Posterior cingulate gyrus (tissue), 11 donors: ENCODE results near the gene SMARCAD1.

Experiments
- DNase-seq, 10 donors: peaks; one replicate each; pipeline versions ENCODE4 v3.0.0 to v3.0.0-alpha.2; 2020 to 2021; ENCODE audit warnings: mixed read lengths in 3 of 10
- intact Hi-C: fragments of 100-400 bp; cut with DNase I; formaldehyde crosslinking; loops from one replicate; pipeline ENCODE4 v1.15.1; 2023

Gene SMARCAD1

DNA sequence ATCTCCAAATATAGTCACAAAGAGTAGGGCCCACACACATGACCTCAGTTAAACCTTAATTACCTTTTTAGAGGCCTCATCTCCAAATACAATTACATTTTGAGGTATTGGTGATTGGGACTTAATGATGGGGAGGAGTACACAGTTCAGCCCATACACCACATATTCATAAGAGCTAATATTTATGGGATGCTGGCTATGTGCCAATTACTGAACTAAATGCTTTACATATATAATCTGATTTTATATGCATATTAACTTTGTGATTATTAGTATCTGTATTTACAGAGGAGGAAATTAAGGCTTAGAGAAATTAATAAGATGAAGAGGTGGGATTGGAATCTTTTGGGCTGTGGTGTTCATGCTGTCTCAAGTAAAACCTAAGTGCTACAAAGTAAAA is 17.8 kb downstream of the SMARCAD1 start:
- intact Hi-C loops = no loop called here
- DNase-seq = no peak

DNA sequence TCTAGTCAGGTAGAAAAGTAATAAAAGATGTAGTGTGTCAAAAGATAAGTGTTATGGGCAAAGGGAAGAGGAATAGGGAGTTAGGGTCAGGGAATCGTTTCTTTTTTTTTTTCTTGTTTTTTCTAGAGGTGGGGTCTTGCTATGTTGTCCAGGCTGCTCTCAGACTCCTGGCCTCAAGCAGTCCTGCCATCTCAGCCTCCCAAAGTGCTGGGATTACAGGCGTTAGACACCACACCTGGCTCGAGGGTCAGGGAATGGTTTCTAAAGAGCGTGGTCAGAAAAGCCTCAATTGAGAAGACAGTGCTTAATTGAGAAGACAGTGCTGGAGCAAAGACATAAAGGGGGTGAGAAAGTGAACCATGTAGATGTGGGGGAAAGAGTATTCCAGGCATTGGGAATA is 19.1 kb downstream of the SMARCAD1 start:
- no peak for DNase-seq
- intact Hi-C loops = no loop called here

DNA sequence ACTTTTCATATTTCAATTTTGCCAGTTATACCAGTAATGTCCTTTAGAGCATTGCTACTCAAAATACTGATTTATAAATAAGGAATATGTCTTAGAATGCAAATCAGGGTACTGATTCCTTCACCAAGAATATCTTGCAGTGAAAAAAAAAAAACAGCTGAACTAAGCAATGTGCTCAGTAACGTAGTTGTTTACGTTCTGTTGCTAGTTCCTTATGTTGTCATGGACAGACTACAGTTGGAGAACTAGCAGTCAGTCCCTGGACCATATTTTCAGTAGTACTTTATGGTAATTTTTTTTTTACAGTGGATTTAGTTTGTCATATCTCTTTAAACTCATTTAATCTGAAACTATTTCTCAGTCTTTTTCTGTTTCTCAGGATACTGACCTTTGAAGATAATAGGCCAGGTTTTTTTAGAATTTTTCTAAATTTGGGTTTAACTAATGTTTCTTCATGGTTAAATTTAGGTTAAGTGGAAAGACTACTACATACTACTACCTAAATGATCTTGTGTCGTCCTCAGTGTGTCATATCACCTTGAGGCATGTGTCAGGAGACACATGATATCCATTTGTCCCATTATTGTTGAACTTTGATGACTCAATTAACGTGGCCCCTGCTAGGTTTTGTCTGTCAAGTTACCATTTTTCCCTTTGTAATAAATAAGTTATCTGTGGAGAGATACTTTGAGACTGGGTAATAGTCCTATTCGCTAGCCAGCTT is 21.0 kb downstream of the SMARCAD1 start:
- no peak for DNase-seq
- intact Hi-C loops = no loop called here

GRCh38 chr4:94232519-94232918 is 24.9 kb downstream of the SMARCAD1 start:
- intact Hi-C loops = no loop called here
- DNase-seq = peak in 1 of 10 donors; percentile 67

GRCh38 chr4:94235825-94236224 is 28.2 kb downstream of the SMARCAD1 start:
- DNase-seq = no peak
- intact Hi-C loops = no loop called here

- no peak for DNase-seq
- intact Hi-C loops = no loop called here
These were observed 29.6 kb downstream of the SMARCAD1 start for GRCh38 chr4:94237271-94237670.

DNA sequence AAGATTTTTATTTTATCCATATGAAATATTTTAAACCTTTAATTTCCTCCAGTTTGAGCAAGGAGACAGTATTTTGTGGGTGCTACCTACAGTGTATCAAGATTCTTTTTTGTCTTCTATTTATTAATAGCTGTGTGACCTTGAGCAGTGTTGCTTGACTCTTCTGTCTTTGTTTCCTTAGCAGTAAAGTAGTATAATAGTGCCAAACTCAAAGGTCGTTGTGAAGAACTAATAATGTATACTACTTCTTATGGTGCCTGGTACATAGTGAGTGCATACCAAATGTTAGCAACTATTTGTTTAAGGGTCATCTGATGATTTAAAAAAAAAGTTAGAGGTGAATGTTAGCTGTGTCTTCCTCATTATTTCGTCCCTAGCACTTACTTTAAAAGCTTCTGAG is 30.5 kb downstream of the SMARCAD1 start:
- intact Hi-C loops = no loop called here
- no peak for DNase-seq

DNA sequence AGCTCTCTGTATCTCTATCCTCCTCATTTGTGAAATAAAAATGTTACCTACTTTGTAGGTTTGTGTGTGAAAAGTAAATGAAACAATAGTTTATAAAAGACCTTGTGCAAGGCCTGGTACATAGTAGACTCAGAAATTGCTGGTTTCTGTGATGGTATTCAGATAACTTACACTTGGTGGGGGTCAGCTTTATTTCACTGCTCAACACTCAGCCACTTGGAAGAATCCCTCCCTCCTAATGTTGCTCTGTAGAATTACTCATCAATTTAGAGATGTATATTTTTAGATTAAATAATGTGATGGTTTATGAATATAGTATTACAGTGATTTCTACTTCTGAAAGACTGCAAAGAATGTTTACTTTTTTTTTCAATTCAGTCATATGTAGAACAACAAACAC is 32.7 kb downstream of the SMARCAD1 start:
- intact Hi-C loops = no loop called here
- DNase-seq = no peak

DNA sequence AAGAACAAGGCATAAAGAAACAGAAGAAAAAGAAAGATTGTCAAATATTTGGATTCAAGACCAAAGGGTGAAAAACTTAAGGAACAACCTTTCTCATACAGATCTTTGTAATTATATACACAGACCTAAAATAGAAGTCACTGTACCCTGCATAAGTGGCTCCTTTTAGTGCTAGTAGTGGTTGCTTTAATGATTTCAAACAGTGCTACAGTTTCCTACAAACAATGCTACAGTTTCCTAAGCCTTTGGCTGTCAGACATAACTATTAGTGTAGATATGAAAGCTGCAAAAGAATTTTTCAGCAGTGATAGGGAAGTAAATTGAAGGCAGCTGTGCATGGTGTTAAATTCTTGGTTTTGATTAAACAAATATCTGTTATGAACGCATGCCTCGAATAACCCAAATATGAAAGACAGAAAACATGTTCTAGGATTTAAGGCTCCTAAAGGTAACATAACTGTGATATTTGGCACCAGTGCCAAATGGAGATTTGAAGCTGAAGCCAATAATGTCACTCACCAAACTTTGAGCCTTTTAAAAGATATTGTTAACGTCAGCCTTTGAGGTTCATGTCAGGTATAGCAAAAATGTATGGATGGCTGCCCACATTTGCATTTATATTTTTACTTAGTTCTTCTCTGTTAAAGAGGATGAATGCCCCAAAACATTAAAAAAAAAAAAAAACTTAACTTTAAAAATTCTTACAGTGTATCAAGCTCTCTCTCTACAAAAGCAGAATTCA is 36.6 kb downstream of the SMARCAD1 start:
- no peak for DNase-seq
- intact Hi-C loops = no loop called here

- no peak for DNase-seq
- intact Hi-C loops = no loop called here
These were observed 37.1 kb downstream of the SMARCAD1 start for GRCh38 chr4:94244829-94245185.

DNA sequence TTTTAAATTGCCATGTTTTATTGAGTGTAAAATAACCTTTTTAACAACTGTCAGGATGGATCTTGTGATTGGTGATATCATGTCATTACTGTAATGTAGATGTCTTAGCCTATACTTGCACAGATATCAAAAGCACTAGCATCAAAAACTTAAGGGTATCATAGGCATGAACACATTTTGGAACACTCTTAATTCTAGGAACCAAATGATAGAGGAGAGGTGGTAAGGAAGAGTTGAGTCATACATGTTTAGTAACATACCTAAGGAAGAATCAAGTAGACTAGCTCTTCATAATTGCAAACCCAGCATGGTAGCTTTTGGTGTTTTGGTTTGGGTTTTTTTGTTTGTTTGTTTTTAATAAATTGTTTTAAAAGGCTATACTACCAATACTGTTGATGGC is 43.4 kb downstream of the SMARCAD1 start:
- intact Hi-C loops = no loop called here
- no peak for DNase-seq

DNA sequence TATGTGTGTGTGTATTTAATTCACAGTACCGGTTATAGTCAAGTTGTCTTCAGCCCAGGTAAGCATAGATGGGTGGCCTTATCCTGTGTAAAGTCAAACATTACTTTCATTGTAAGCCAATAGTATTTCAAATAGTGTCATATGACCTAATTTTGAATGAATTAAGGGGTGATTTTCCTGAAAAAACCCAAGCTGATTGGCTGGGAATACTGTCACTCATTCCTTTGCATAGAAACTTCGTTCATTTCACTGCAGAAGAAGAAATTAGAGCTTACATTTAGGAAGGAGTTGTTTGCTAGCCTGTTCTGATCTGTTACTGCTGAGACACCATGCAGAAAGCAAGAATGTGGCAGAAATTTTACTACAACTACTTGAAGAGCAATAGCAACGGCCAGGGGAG is 45.4 kb downstream of the SMARCAD1 start:
- DNase-seq = no peak
- intact Hi-C loops = no loop called here

GRCh38 chr4:94256144-94256783 is 48.6 kb downstream of the SMARCAD1 start:
- no peak for DNase-seq
- intact Hi-C loops = loop anchor here (5.0 kb wide), 1 partner anchor 464 kb away; no protein-coding TSS in a partner anchor

GRCh38 chr4:94256828-94257227 is 49.2 kb downstream of the SMARCAD1 start:
- intact Hi-C loops = loop anchor here (5.0 kb wide), 1 partner anchor 465 kb away; no protein-coding TSS in a partner anchor
- no peak for DNase-seq

- intact Hi-C loops = no loop called here
- no peak for DNase-seq
These were observed 54.7 kb downstream of the SMARCAD1 start for GRCh38 chr4:94262163-94263016.

- no peak for DNase-seq
- intact Hi-C loops = no loop called here
These were observed 59.4 kb downstream of the SMARCAD1 start for GRCh38 chr4:94267037-94267436.

- intact Hi-C loops = no loop called here
- no peak for DNase-seq
These were observed 63.6 kb downstream of the SMARCAD1 start for GRCh38 chr4:94271248-94271647.

DNA sequence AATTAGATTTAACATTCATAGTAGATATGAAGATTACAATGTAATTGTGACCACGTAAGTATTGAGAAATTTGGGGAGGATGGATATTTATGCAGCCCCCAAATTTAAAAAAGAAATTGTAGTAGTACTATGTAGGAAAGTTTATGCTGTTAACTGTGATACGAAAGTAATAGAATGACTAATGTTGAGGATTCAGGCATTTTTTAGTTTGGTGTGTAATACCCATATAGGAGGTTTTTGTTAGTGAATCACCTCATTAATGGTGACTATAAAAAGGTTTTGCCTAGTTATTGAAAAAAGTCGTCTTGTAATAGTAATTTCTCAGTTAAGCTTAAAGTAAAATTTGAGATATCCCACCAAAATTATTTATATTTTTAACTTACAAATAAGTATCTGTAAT is 67.2 kb downstream of the SMARCAD1 start:
- DNase-seq = no peak
- intact Hi-C loops = no loop called here

GRCh38 chr4:94276204-94276603 is 68.5 kb downstream of the SMARCAD1 start:
- DNase-seq = no peak
- intact Hi-C loops = no loop called here

DNA sequence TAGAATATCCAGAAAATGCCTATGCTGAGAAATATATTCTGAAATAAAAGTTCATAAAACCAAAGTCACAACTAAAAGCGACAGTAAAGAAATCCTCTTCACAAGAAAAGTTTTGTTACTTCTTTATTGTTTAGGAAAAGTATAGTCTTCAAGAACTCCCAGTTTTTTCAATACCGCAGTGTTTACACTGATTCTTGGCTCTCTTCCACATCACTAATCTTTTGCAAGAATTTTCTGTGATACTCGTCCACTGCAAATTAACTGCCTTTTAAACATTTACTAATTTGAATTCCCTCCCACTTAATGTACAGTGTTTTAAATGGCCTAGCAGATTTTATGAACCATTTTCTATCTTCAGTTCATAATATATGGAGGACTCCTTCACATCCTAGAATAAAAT is 69.9 kb downstream of the SMARCAD1 start:
- no peak for DNase-seq
- intact Hi-C loops = no loop called here

DNA sequence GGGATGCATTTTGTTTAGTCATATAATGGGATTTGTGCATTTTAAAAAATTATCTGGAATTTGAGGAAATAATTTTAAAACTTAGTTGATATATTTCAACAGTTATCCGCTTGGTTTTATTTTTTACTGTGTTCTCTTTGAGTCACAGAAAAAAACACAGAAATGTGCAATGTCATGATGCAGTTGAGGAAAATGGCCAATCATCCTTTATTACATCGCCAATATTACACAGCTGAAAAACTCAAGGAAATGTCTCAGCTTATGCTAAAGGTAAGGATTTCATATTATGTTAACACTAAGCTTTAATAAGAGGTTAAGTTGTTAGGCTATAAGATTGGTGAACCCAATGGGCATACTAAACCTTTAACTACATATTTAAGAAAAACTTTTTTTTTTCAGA is 71.1 kb downstream of the SMARCAD1 start:
- intact Hi-C loops = no loop called here
- DNase-seq = no peak
